ENCODE results near the gene DVL3.

DVL3 gene

DNA sequence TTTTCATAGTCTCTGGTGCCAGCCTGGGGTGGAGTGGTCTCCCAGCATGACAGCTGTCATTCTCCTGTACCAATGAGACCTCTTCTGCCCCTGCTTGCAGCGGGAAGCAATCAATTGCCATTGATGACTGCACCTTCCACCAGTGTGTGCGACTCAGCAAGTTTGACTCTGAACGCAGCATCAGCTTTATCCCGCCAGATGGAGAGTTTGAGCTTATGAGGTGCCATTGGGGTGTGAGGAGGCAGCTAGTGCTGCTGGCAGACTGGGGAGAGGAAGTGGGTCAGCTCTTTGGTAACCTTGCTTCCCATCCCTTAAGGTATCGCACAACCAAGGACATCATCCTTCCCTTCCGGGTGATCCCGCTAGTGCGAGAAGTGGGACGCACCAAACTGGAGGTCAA is 26.4 kb downstream of the DVL3 start:
- Histone ChIP-seq H3F3A (ENCODE audit: insufficient read depth) (0 out of 2 replicates have a peak, but pooled peaks cover 3% of the 10 kb centered on the region), H3K27me3 (ENCODE audit: low read length) (no peaks in the 10 kb centered on the region), H3K9ac (ENCODE audit: low read length) (no peak overlapping the region), H2AFZ (ENCODE audit: low read depth, low read length, severe bottlenecking) (no peak overlapping the region), H3K4me2 (ENCODE audit: low read depth, low read length, poor library complexity, severe bottlenecking) (no peak overlapping the region), H3K27ac (ENCODE audit: low read depth, low read length) (no peak overlapping the region), H3K9me3 (ENCODE audit: insufficient read depth, low read length) (no peaks in the 10 kb centered on the region), H3K4me3 (ENCODE audit: insufficient read depth, low read length, poor library complexity, severe bottlenecking) (no peak overlapping the region), H3K79me2 (ENCODE audit: insufficient read depth, low read length) (peaks cover 10% of the 10 kb centered on the region), H3K9me2 (replicated peaks; ENCODE audit: insufficient read depth, low read length) (no peaks in the 10 kb centered on the region), H4K20me1 (ENCODE audit: low read depth, low read length) (no peaks in the 10 kb centered on the region), H3K36me3 (ENCODE audit: low read length) (no peaks in the 10 kb centered on the region)
- TF ChIP-seq CTCF (IDR thresholded peaks at IDR 0.05; ENCODE audit: insufficient read depth, low read length, poor library complexity, severe bottlenecking) = no peak
- no peak for TF ChIP-seq EZH2phosphoT487 (conservative IDR thresholded peaks at IDR 0.05; ENCODE audit: low read length)

- Histone ChIP-seq H3F3A (ENCODE audit: insufficient read depth) (0 out of 2 replicates have a peak, but pooled peaks cover 3% of the 10 kb centered on the region), H3K27me3 (ENCODE audit: low read length) (no peaks in the 10 kb centered on the region), H3K9me2 (replicated peaks; ENCODE audit: insufficient read depth, low read length) (no peaks in the 10 kb centered on the region), H3K9me3 (ENCODE audit: insufficient read depth, low read length) (no peaks in the 10 kb centered on the region), H3K4me3 (ENCODE audit: insufficient read depth, low read length, poor library complexity, severe bottlenecking) (no peak overlapping the region), H3K27ac (ENCODE audit: low read depth, low read length) (no peak overlapping the region), H3K4me2 (ENCODE audit: low read depth, low read length, poor library complexity, severe bottlenecking) (no peak overlapping the region), H2AFZ (ENCODE audit: low read depth, low read length, severe bottlenecking) (no peak overlapping the region), H3K9ac (ENCODE audit: low read length) (no peak overlapping the region), H3K79me2 (ENCODE audit: insufficient read depth, low read length) (peaks cover 26% of the 10 kb centered on the region), H4K20me1 (ENCODE audit: low read depth, low read length) (no peaks in the 10 kb centered on the region), H3K36me3 (ENCODE audit: low read length) (no peaks in the 10 kb centered on the region)
- TF ChIP-seq CTCF (IDR thresholded peaks at IDR 0.05; ENCODE audit: insufficient read depth, low read length, poor library complexity, severe bottlenecking) = no peak
- no peak for TF ChIP-seq EZH2phosphoT487 (conservative IDR thresholded peaks at IDR 0.05; ENCODE audit: low read length)
These were observed 28.5 kb downstream of the DVL3 start for GRCh38 chr3:184183679-184184078.

- Histone ChIP-seq H3K27ac (ENCODE audit: low read depth, low read length) (no peak overlapping the region), H3F3A (ENCODE audit: insufficient read depth) (0 out of 2 replicates have a peak, but pooled peaks cover 3% of the 10 kb centered on the region), H3K79me2 (ENCODE audit: insufficient read depth, low read length) (peaks cover 29% of the 10 kb centered on the region)
These were observed 29.5 kb downstream of the DVL3 start for GRCh38 chr3:184184546-184185230.

More at GRCh38 chr3:184184546-184185230, 29.5 kb downstream of the DVL3 start:
- Histone ChIP-seq H3K27me3 (ENCODE audit: low read length) (no peaks in the 10 kb centered on the region), H3K4me2 (ENCODE audit: low read depth, low read length, poor library complexity, severe bottlenecking) (peak overlapping the region; percentile 75), H3K9ac (ENCODE audit: low read length) (peak overlapping the region; percentile 73), H4K20me1 (ENCODE audit: low read depth, low read length) (no peaks in the 10 kb centered on the region), H3K4me3 (ENCODE audit: insufficient read depth, low read length, poor library complexity, severe bottlenecking) (peak overlapping the region; percentile 61), H3K9me3 (ENCODE audit: insufficient read depth, low read length) (no peaks in the 10 kb centered on the region), H3K36me3 (ENCODE audit: low read length) (no peaks in the 10 kb centered on the region), H2AFZ (ENCODE audit: low read depth, low read length, severe bottlenecking) (no peak overlapping the region), H3K9me2 (replicated peaks; ENCODE audit: insufficient read depth, low read length) (no peaks in the 10 kb centered on the region)
- TF ChIP-seq EZH2phosphoT487 (conservative IDR thresholded peaks at IDR 0.05; ENCODE audit: low read length) (no peak), CTCF (IDR thresholded peaks at IDR 0.05; ENCODE audit: insufficient read depth, low read length, poor library complexity, severe bottlenecking) (no peak)

All from SU-DHL-6 (cell line).